ENCODE results near the gene MCTP1. TPM values are rescaled to one million over a fixed set of nuclear protein-coding genes. Genes with fewer than 3 reads are reported as not detected.

Gene MCTP1
- total and polyA plus RNA-seq, 10 of the 15 experiments (the other 5 are each of a cell fraction or from before 2014, with no cell fraction given), result 12.6 to 45.9 (median 18.8) TPM

DNA sequence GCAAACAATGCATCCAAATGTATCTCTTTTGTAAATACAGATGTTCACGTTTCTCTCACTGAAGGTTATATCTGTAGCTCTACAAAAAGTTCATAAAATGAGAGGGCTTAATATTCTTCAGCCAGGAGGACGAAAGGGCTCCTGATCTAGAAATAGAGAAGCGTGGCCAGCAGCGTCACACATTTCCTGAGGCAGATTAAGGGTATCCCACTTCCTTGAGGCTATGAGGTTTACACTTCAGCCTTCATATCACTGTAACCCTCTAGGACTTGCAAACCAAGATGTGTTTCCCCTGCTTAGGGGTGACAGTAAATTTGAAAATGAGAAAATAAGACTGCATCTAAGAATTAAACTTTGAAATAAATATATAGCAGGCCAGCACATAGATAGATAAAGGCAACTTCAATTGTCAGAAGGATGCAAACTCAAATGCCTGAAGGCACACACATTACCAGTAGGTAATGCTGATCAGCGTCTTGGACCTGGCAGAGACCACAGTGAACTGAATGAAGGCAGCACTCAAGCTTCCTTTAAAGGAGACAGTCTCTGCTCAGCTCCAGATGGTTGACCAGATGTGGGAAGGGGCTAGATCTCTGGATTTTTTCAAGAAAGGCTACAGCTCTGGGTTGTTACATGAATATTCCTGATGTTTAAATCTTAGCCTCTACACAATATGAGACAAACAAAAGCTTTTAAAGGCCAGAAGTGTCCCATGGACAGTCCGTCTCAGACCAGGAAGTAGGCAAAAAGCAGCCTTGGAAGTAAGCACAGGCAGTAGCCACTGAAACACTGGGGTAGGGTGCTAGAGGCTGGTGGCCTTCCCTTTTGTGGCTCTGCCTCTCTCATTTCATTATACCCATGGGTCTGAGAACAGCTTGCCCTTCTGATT is 197.7 kb downstream of the MCTP1 start (continued):
- TF ChIP-seq ZBTB40 (IDR thresholded peaks at IDR 0.05; ENCODE audit: borderline replicate concordance), result no peak
- TF ChIP-seq EZH2 (IDR thresholded peaks at IDR 0.05; ENCODE audit: borderline replicate concordance, control insufficient read depth, low read depth, low read length), result no peak
- TF ChIP-seq IKZF1 (conservative IDR thresholded peaks at IDR 0.05), result peak; percentile 45; the same call in 1 of the 2 replicates
- TF ChIP-seq CREM (IDR thresholded peaks at IDR 0.05; ENCODE audit: low read depth), result peak; percentile 30; the same call in 1 of the 2 replicates
- TF ChIP-seq NFYA (IDR thresholded peaks at IDR 0.05; ENCODE audit: borderline replicate concordance, low read depth, low read length), result no peak
- TF ChIP-seq SMC3 (IDR thresholded peaks at IDR 0.05; ENCODE audit: borderline replicate concordance, low read length), result no peak
- no peak for TF ChIP-seq CBX3 (IDR thresholded peaks at IDR 0.05; ENCODE audit: borderline replicate concordance, low read depth)
- peak; percentile 17 to 48; a peak in 2 of 4 replicates for TF ChIP-seq EP300 (IDR thresholded peaks at IDR 0.05; ENCODE audit: borderline replicate concordance in 1 of 2, control insufficient read depth in 1 of 2, low read depth in 2 of 2, low read length in 2 of 2)
- 0 out of 2 replicates have a peak, but pooled peaks have one; percentile 19 for TF ChIP-seq MXI1 (IDR thresholded peaks at IDR 0.05; ENCODE audit: low read depth, low read length)
- TF ChIP-seq PML (IDR thresholded peaks at IDR 0.05; ENCODE audit: low read length), result no peak
- TF ChIP-seq SKIL (IDR thresholded peaks at IDR 0.05; ENCODE audit: low read depth, poor library complexity, severe bottlenecking), result peak; percentile 13
- TF ChIP-seq ELK1 (IDR thresholded peaks at IDR 0.05; ENCODE audit: low read depth, low read length), result no peak
- no peak for TF ChIP-seq SIX5 (IDR thresholded peaks at IDR 0.05; ENCODE audit: low read depth, low read length, severe bottlenecking)
- peak in 1 of 2 experiments; percentile 48; a peak in 2 of 4 replicates for TF ChIP-seq IKZF2 (IDR thresholded peaks at IDR 0.05)
- TF ChIP-seq REST (IDR thresholded peaks at IDR 0.05; ENCODE audit: low read depth, low read length), result no peak

All from GM12878 (cell line).